GM18502 (cell line): ENCODE data around the gene SPTLC2.
"Not testable (repeated sequence)": the region's sequence is repeated elsewhere in the genome, so short reads cannot be mapped to it uniquely, and the experiment has no call there.

Experiments
- ATAC-seq: cut with Tn5 transposase; IDR thresholded peaks from one replicate; pipeline ENCODE4 v1.9.1; 2021; ENCODE audit warnings: mild to moderate bottlenecking; ENCODE audit not compliant: unreplicated experiment, poor library complexity

SPTLC2 gene

DNA sequence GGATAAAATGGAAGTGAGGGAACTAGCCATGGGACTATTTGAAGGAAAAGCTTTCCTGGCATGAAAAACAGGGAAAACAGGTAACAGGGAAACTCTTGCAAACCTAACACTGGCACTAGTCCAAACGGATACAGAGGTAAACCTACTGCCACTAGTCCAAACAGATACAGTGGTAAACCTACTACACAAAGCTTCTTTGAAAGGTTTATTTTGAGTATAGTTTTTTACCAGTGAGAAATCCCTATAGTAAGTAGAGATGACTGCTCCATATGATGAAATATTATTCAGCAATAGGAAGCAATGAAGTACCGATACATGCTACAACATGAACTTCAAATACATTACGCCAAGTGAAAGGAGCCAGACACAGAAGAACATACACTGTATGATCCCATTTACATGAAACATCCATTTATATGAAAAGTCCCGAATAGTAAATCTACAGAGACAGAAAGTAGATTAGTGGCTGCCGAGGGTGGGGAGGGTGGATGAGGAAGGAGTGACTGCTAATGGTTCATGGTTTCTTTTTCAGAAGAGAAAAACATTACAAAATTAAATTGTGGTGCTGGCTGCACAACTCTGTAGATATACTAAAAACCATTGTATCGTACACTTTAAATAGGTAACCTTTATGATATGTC, 25.5 kb downstream of the SPTLC2 start:
- peak; percentile 58 for ATAC-seq

DNA sequence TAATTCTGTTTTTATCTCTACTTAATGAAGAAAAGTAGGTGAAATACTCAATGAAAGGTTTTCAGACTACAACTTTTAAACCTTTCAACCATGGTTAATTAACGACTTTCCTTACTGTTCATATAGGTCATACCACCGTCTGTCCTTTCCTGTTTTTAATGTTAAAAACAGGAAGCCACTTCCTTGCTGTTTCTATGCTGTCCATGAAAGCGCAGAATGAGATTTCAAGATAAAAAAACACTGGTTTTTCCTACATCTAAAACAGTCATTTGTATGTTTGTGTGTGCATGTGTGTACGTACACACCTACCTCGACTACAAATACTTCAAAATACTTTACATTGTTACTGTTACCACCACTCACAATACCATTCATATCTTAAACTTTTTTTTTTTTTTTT, 27.3 kb downstream of the SPTLC2 start:
- no peak for ATAC-seq

DNA sequence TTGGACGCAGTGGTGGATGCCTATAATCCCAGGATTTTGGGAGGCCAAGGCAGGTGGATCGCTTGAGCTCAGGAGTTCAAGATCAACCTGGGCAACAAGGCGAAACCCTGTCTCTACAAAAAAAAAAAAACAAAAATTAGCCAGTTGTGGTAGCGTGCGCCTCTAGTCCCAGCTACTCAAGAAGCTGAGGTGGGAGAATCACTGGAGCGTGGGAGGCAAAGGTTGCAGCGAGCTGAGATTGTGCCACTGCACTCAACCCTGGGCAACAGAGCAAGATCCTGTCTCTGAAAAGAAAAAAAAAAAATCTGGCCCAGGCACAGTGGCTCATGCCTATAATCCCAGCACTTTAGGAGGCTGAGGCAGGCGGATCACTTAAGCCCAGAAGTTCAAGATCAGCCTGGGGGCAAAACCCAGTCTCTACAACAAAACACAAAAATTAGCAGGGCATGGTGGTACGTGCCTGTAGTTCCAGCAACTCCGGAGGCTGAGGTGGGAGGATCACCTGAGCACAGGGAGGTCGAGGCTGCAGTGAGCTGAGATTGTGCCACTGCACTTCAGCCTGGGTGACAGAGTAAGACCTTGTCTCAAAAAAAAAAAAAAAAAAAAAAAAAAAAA, 27.9 kb downstream of the SPTLC2 start:
- not testable (repeated sequence) for ATAC-seq

DNA sequence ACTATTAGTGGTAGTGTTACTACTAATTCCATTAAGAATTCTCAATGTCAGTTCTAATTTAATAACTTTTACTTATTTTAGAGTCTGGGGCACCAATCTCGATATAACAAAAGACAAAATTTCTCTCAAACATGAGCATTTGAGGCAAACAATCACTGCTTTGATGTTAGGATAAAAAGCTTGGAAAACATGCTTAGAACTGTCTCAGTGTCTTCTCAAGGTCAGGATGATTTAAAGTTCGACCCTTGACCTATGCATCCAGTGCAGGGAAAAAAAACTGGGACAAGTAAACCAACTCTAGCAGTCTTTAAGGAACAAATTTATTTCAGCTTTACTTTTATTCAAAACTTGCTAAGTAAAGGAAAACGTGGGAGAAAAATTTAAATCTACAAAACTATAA, 31.1 kb downstream of the SPTLC2 start:
- ATAC-seq, result no peak

DNA sequence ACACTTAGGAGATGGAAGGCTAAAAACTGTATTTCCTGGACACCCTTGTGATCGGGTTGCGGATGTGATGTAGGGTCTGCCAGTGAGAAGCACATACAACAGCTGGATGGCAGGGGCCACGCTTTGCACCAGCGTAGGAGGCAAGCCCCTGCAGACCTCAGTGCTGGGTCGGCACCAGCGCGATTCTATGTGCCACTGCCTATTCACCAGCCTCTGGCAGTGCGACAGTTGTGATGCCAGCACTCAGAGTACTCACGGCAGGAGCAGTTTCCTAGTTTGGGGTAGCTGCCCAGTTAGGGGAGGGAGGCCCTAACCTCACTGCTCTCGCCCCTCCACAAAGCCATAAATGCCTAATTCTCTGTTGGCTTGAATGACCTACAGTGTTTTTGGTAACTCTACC, 31.6 kb downstream of the SPTLC2 start:
- no peak for ATAC-seq

DNA sequence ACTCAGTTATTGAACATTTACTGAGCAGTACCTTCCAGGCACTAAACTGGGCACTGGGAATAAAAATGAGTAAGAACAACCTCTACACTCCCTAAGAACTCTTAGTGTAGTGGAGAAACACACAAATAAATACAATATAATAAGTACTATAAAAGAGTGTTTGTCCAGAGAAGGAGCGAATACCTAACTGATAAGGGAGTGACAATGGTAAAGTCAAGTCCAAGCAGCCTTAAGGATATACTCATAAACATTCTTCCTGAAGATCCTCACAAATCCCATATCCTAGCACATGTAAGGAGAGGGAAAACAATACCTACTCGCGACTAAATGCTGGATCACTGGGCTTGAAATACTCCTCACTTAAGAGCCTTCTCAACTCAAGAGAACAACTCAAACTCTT, 32.8 kb downstream of the SPTLC2 start:
- ATAC-seq, result no peak

DNA sequence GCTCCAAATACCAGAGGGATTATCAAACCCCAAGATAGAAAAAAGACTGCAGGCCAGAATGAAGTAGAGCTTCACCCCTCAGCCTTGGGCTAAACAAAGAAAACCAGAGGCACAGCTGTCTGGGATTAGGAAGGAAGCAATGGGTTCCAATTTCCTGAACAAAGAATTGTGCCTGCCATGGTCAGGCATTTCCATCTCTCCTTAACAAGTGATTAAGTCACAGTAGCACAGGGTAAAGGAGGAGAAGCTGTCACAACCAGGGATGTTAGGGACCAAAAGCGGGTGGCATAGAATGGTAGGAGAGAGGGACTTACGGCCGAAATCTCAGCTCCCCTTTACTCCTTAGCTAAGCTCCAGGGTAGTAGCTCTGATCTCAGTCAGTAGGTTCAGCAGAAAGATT, 33.9 kb downstream of the SPTLC2 start:
- no peak for ATAC-seq

DNA sequence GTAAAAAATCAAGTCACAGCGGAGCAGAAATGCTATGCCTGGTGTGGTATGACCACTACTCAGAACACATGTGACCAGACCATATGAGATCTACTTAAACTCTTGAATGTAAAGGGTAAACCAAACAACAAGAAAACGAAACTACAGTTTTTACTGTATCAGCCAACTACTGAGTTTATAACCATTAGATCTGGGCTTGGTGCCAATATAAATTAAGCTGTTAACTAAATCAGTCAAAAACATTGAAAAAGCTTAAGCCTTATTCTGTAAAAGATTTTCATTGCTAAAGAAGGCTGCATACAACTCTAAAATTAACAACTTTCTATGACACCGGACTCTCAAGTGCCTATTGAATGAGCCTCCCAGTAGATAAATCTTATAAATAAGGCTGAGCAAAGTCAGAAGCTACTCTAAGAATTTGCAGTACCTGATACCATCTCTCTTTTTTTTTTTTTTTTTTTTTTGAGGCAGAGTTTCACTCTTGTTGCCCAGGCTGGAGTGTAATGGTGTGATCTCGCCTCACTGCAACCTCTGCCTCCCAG, 35.4 kb downstream of the SPTLC2 start:
- peak; percentile 98 for ATAC-seq

DNA sequence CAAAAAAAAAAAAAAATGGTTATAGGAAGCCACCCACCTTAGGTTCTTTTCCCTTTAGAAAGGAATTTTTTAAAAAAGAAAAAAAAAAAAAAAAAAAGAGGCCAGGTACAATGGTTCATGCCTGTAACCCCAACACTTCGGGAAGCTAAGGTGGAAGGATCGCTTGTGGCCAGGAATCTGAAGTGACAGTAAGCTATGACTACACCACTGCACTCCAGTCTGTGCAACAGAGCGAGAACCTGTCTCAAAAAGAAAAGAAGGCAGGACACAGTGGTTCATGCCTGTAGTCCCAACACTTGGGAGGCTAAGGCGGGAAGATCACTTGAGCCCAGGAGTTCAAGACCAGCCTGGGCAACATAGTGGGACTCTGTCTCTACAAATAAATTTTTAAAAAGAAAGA, 36.0 kb downstream of the SPTLC2 start:
- ATAC-seq, result peak; percentile 21

DNA sequence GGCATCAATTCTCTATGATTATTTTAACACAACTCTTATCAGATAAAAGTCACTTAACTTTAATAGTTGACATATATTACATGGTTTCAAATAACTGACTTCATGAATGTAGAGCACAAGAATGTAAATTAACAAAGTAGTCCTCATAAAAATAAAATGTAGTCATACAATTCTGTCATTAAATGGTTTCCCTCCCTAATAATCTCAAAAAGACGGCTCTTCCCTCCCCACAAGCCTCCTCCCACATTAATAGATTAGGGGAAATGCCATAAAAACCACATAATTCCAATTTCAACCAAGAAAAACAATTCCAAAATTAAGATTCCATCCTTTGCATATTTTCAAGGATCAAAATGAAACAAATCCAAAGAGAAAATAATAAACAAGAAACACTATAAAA, 36.7 kb downstream of the SPTLC2 start:
- ATAC-seq, result no peak

DNA sequence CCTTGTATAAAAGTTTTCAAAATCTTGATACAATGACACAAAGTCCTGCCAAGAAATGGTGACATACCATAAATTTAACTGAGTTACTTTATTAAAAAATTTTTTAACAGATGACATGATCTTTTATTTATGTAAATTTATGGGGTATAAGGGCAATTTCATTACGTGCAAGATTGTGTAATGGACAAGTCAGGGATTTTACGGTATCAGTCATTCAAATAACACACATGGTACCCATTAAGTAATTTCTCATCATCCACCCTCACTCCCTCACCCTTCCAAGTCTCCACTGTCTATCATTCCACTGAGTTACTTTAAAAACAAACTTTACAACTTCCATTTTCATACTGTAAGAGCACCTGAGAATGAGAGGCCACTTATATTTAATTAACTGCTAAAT, 37.4 kb downstream of the SPTLC2 start:
- no peak for ATAC-seq

DNA sequence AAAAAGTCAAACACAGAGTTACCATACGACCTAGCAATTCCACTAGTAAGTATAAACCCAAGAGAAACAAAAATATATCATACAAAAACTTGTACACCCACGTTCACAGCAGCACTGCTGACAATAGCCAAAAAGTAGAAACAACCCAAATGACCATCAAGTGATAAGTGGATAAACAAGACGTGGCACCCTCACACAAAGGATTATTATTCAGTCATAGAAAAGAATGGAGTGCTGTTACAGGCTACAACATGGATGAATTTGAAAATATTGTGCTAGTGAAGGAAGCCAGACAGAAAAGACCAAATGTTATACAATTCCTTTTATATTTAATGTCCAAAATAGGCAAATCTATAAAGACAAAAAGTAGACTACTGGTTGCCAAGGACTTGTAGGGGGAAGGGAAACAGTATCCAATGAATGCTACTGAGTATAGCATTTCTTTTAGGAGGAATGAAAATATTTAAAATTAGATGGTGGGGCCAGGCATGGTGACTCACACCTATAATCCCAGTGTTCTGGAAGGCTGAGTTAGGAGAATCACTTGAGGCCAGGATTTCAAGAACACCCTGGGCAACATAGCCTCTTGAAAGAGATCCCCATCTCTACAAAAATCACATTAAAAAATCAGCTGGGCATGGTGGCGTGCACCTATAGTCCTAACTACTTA, 41.9 kb downstream of the SPTLC2 start:
- ATAC-seq, result no peak

DNA sequence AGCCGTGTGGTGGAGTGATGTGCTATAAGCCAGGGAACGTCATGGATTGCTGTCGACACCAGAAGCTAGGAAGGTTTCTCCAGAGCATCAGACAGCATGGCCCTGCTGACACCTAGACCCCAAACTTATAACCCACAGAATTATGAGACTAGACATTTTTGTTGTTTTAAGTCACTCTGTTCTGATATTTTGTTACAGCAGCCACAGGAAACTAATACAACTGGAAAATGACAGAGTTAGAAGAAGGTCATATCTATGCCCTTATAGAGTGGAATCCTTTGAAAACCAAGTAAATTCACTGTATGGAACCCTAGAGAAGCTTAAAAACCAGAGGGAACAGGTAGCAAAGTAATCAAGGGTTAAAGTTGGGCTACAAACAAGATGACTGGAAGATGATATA, 42.5 kb downstream of the SPTLC2 start:
- no peak for ATAC-seq

DNA sequence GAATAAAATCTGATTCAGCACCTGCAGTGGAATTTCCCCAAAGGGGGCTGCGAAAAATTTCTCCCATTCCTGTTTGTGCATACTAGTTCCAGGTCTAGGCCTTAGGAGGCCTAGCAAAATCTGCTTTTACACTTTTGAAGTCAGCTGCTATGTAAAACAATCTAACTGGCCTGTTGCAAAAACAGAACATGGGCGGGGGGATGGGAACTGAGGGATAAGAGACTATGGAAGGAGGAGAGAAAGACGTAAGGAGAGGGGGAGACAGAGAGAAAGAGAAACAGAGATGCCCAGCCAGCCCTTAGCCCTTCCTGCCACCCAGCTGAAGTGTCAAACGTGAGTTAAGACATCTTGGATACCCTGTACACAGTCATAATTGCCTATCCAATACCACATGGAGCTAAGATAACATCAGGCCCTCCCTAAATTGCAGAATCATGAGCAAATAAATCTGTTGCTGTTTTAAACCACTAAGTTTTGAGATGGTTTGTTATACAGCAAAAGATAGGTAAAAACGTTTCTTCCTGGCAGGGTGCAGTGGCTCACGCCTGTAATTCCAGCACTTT, 45.6 kb downstream of the SPTLC2 start:
- ATAC-seq, result no peak

DNA sequence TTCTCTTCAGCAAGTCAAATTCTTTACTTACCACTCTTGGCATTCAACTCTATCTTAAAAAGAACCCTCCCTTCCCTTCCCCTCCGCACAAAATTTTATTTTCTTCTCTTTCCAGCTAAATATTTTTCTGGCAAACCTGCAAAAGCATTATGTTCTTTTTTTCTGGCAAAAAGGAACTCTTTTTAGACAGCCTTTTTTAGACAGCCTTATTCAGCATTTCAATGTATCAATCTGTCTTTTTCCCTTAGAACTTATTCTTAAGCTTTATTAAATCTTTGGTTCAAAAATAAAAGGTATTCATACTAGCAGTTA, 50.5 kb downstream of the SPTLC2 start:
- ATAC-seq, result no peak

DNA sequence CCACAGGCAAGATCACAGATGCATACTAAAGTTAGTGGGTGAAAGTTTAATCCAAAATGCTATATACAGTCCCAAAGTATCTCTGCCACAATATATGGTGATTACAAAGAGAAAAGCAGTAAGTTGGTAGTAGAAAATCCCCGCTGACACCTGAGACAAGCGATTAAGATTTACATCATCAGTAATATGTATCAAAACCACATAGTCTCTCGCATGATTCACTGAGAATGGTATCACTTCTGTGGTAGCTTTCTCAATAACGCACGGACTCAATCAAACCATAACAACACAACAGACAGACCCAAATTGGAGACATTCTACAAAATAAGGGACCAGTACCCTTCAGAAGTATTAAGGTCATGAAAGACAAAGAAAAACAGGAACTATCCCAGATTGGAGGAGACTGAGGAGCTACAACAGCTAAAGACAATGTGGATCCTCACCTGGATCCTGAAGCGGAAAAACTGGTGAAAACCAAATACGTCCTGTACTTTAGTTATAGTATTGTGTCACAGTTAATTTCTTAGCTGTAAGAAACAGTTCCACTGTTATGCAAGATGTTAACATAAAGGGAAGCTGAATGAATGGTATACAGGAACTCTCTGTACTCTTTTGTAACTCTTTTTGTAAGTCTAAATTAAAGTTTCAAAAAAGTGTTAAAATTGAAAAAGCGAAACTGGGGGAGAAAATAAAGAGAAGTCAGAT, 51.0 kb downstream of the SPTLC2 start:
- no peak for ATAC-seq

DNA sequence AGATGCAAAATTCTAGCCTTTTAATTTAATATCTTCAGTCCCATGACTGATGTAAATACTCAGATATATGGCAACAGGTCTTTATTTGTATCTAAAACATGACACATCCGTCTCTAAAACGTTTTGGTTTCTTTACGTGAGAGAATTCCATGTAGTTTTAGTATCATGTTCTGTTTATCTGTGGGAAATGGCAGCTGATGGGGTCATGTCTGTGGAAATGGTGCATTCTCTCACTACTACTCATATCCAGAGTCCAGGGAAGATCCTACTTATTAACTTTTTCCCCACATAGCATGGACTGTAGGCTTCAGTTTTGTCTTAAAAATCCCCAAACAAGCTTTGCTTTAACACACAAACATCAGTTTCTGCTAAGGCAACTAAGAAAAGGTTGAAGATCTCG, 53.8 kb downstream of the SPTLC2 start:
- ATAC-seq, result no peak

DNA sequence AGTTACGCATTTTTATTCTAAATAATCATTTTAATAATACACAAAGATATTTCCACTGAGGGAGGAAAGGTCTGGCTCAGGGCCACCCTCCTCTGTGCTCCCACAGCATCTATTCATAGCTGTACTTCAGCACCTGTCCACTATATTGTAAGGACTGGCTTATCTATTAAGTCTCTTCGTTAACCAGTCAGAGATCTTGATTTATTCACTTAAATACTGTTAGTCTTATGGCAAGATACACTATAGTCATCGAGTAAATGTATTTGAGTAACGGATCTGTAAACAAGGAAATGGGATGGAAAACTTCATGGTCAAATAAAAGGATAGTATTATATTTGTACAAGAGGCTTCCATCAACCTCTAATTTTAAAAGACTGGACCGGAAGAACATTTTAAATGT, 54.6 kb downstream of the SPTLC2 start:
- no peak for ATAC-seq

DNA sequence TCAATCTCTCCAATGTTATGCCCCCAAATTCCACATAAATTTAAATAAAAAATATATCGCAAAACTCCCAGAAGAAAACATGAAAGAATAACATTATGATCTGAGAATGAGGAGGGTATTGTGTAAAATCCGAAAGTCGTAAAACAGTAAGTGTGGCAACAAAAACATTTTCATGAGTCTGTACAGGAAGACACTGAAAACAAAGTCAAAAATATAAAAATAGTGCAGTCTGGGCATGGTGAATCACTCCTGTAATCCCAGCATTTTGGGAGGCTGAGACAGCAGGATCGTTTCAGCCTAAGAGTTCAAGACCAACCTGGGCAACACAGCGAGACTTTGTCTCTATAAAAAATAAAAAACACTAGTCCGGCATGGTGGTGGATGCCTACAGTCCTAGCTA, 57.1 kb downstream of the SPTLC2 start:
- ATAC-seq, result no peak

DNA sequence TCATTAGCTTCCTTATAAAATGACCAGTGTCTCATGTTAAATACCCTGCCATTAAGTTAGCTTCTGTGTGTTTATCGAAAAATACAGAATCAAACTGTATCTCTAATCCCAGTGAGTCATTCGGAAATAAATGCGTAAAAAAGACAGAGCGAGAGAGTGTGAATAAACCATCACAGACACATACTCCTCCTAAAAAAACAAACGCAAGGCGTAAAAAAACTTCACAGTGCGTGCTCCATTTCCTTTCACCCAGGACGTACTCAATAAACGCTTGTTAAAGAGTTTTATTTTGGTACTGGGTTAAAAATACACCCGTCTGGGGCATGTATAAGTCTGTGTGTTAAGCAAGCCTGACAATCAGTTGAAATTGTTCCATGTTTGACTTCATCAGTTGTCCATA, 59.0 kb downstream of the SPTLC2 start:
- ATAC-seq, result no peak

DNA sequence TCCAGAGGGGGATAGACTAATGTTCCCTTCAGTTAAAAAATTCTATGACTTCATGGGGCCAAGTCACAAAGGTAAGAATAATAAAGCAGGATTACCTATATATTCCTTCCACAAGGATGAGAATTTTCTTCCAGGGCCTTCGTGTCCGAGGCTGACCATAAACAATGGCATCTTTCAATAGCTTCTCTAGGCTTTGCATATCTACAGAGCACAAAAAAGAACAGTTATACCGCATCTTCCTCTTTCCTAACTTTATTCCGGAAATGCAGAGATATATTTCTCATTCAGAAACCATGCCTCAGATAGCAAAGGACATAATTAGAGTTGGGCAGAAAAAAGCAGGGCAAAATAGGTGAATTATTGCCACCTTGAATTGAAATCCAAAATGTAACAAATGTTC, 59.5 kb downstream of the SPTLC2 start:
- no peak for ATAC-seq
